GM21717 (cell line): ENCODE measurements around the gene PNMA6A.
"Not testable (repeated sequence)": the region's sequence is repeated elsewhere in the genome, so short reads cannot be mapped to it uniquely, and the experiment has no call there.

Experiments
- ATAC-seq: cut with Tn5 transposase; IDR thresholded peaks from one replicate; pipeline ENCODE4 v1.9.1; 2021; ENCODE audit warnings: mild to moderate bottlenecking, moderate library complexity; ENCODE audit not compliant: unreplicated experiment

Gene PNMA6A

GRCh38 chrX:153071909-153072583, at the start of gene PNMA6A:
TSS of gene PNMA6A (plus strand) at chrX:153072454. CDS start at chrX:153073063, 609 bp downstream.
- not testable (repeated sequence) for ATAC-seq

- ATAC-seq, result peak; percentile 82
Measured at GRCh38 chrX:153026501-153026900, 45.8 kb upstream of the PNMA6A start.

GRCh38 chrX:153028487-153028886, 43.8 kb upstream of the PNMA6A start:
- not testable (repeated sequence) for ATAC-seq

- no peak for ATAC-seq
Measured at GRCh38 chrX:153029162-153029561, 43.1 kb upstream of the PNMA6A start.

GRCh38 chrX:153029875-153030274, 42.4 kb upstream of the PNMA6A start:
- ATAC-seq, result no peak

DNA sequence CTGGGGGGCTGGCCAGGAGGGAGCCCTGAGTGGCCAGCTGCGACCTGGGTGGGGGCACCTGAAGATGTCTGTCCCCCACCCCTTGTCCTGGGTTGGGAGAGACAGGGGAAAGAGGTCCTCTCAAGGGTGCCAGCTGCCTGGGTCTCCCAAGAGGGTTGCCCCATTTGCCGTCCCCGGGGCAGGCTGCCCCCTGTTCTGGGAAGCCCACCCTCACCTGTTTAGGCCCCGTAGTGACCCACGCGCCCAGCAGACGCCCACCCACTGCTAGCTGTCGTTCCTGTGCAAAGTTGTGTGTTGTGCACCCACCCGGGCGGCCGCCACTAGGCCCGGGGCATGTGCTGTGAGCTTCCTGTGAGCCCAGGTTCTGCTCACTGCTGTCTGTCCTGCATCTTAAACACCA, 41.5 kb upstream of the PNMA6A start:
- no peak for ATAC-seq

- ATAC-seq, result peak; percentile 54
Measured at GRCh38 chrX:153032397-153033118, 39.7 kb upstream of the PNMA6A start.

DNA sequence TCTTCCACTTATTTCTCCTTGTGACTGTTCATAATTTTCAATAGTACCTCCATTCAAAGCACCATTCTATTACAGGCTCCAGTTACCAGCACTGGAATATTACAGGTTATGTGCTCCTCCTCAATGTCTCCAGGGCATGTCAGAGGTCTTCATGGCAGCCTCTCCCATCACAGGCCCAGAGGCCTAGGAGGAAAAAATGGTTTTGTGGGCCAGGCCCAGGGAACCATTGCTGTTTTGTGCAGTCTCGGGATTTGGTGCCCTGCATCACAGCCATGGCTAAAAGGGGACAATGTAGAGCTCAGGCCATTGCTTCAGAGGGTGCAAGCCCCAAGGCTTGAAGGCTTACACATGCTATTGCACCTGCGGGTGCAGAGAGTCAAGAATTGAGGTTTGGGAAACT, 23.2 kb upstream of the PNMA6A start:
- ATAC-seq, result no peak

- no peak for ATAC-seq
Measured at GRCh38 chrX:153052534-153052933, 19.7 kb upstream of the PNMA6A start.

DNA sequence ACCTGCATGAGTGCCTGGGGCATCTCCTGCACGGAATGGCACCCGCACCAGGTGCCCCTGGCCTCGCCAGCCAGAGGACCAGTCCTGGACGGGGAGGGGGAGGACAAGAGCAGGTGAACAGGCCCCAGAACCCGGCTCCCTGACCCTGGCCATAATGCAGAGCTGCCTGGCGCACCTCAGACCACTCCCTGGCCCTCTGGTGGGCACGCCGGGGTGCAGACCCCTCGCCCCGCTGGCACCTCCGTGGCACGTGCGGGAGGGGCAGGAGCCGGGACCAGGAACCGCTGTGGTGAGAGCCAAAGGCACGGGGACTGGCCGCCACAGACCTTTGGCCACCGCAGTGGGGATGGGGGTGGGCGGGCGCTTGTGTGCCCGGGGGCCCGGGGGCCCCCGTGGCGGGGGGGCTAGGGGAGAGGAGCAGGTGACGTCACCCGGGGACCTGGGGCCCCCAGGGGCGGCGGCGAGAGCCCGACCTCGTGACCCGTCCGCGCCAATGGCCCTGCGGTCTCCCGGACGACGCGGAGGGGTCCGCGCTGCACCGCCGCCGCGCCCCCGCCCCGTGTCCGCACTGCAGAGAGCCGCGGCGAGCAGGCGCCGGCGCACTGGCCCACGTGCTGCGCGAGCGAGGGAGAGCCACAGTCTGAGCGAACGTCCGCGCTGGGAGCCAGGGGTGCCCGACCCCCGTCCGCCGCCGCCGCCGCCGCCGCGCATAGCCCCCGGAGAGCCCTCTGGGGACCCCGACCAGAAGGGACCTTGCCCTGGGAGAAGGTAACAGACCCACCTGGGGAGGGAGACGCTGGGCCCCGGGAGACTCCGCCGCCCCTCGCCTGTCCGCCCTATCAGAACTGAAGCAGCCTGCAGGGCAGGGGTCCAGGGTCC, 16.1 kb upstream of the PNMA6A start, which contains the start of gene PNMA3:
TSS of gene PNMA3 (plus strand) at position 600 of the 879 bp plus-strand sequence. CDS start 586 bp downstream, outside the sequence.
- ATAC-seq, result no peak

DNA sequence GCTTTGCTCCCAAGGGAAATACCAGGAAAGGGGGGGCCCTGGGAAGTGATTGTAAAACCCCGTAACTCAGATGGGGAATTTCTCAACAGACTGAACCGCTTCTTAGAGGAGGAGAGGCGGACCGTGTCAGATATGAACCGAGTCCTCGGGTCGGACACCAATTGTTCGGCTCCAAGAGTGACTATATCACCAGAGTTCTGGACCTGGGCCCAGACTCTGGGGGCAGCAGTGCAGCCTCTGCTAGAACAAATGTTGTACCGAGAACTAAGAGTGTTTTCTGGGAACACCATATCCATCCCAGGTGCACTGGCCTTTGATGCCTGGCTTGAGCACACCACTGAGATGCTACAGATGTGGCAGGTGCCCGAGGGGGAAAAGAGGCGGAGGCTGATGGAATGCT, 15.0 kb upstream of the PNMA6A start:
- no peak for ATAC-seq

DNA sequence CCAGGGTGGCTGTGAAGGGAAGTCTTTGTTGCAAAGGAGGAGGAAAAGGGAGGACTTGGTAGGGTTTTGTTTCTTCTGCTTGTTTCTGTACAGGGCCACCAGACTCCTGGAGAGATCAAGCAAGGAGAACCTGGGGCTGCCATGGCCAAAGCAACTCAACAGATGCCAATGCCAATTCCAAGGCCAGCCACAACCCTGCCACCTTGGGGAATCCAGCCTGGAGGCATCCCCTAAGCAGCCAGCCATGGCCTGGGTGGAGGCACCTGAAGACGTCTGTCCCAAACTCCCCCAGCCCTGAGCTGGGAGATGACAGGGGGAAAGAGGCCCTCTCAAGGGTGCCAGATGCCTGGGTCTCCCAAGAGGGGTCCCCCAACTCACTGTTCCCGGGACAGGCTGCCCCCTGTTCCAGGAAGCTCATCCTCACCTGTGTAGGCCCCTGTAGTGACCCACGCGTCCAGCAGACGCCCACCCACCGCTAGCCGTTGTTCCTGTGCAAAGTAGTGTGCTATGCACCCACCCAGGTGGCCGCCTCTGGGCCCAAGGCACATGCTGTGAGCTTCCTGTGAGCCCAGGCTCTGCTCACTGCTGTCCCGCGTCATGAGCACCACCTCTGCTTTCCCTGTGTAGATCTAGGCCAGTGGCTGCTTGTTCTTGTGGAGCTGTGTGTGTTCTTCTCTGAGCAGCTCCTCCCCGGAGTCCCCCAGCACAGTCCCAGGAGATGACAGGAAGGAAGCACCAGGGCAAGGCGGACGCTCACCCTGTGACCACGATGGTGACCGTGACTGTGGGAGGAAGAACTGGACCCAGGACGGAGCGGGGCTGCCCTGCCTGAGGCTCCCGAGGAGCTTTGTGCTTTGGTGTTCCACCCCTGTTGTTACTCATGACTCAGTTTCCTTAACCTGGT, 12.8 kb upstream of the PNMA6A start:
- ATAC-seq, result no peak

DNA sequence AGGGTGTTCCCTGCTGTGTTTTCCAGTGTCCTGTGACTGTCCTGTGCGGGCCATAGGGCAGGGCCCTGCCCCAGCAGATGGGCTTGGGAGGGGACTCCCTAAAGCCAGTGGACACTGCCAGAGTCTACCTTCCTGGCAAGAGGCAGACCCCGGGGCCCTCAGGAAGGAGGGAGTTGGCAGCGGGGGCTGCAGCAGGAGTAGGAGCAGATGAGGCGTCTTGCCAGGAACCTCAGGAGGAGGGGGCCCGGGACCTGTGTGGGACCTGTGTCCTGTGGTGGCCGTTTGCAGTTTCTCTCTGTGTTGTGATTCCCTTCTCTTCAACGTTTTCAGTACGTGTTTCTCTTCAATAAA, 12.2 kb upstream of the PNMA6A start:
- no peak for ATAC-seq

DNA sequence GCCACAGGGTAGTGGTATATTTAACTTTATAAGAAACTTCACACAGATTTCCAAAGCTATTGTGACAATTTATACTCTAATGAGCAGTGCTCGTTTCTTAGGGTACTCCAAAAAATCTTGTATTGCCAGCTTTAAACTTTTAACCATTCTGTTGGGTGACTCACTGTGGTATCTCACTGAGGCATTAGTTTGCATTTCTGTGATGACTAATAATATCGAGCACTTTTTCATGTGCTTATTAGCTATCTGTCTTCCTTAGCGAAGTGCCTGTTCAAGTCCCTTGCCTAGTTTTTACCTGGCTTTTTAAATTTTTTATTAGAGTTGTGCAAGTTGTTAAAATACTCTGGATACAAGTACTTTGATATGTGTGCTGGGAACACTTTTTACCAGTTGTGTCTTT, 10.5 kb upstream of the PNMA6A start:
- no peak for ATAC-seq

DNA sequence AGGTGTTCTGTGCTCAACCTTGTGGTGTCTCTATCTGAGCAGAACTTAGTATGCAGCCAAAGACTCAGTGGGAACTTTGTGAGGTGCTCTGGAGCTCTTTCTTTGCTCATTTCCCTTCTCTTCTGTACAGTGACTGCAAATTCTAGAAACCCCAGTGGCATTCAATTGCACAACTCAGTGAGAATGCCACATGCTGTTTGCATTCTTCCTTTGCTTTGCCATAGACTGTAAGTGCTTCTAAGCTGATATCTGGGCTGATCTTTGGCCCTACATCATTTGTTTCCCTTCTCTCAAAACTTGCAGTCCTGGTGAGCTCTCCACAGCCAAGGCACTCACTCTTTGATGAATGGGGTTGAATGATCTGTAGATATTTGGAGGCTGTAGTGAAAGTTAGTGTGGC, 8.9 kb upstream of the PNMA6A start:
- ATAC-seq, result no peak

DNA sequence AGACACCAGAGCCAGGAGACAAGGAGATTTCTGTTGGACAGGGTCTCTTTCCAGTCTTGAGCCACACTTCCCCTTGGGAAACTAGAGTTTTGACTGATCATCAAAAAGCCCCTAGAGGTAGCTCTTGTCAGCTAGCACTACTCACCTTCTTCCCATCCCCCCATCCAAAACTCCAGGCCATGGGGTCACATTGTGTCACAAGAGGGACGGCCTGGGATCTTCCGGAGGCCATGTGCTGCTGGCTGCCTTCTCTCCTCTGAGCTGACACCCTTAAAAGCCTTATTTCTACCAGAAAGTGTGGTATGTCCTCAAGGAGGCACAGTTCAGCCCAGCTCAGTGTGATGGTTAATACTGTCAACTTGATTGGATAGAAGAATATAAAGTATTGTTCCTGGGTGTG, 8.2 kb upstream of the PNMA6A start:
- ATAC-seq, result no peak

DNA sequence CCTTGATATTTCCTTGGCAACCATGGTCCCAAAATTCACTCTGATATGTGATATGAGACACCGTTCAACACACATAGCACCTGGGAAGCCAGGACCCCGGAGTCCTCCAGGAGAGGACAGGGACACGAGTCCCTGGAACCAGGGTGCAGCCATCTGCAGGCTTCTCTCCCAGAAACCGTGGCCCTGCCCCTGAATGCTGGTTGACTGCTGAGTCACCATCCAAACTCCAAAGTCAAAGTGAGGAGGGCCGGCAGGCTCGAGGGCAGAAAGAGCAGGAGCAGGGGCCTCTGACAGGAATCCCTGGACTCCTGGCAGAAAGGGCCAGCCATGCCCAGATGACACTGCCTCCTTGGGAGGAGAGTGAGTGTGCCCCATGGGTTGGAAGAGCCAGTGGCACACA, 6.9 kb upstream of the PNMA6A start:
- ATAC-seq, result no peak

DNA sequence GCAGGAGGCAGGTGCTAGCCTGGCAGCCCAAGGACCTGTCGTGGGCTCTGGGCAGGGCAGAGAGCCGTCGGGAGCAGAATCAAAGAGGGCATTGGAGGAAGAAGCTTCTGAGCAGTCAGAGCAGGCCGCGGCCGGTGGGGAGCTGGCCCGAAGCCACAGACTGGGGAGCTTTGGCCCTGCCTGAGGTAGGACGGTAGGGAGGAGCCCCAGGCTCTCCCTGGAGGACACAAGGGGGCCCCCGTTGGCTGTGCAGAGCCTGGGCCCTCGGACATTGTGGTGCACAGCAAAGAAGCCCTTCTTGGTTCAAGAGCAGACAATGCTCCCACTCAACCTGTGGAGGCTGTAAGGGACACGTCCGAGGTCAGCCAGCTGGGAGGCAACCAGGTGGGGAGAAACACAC, 5.9 kb upstream of the PNMA6A start:
- not testable (repeated sequence) for ATAC-seq

- ATAC-seq, result not testable (repeated sequence)
Measured at GRCh38 chrX:153073331-153073730, 1.1 kb downstream of the PNMA6A start.

- ATAC-seq, result no peak
Measured at GRCh38 chrX:153074262-153074899, 2.1 kb downstream of the PNMA6A start.
